ENCODE results near the gene BCL10. TPM values are rescaled to one million over a fixed set of nuclear protein-coding genes. Genes with fewer than 3 reads are reported as not detected.

BCL10 gene
- polyA plus RNA-seq, 1 donor from 2014 or later = 17.3 TPM

GRCh38 chr1:85240643-85241042 lies 35.8 kb downstream of the BCL10 start:
- H3K36me3 ChIP-seq (ENCODE audit: insufficient read depth, low read length) = no peaks in the 10 kb centered on the region
- H3K9me3 ChIP-seq (ENCODE audit: low read length) = no peaks in the 10 kb centered on the region
- TF ChIP-seq CTCF (IDR thresholded peaks at IDR 0.05; ENCODE audit: poor library complexity, severe bottlenecking) = no peak
- TF ChIP-seq EP300 (conservative IDR thresholded peaks at IDR 0.05; ENCODE audit: poor library complexity, severe bottlenecking) = no peak
- no peak for TF ChIP-seq EZH2 (IDR thresholded peaks at IDR 0.05; ENCODE audit: borderline replicate concordance, insufficient read depth, low read length, poor library complexity, severe bottlenecking)
- TF ChIP-seq TAF1 (IDR thresholded peaks at IDR 0.05; ENCODE audit: low read depth) = no peak
- no peak for TF ChIP-seq RAD21 (conservative IDR thresholded peaks at IDR 0.05)
- TF ChIP-seq MXI1 (conservative IDR thresholded peaks at IDR 0.05; ENCODE audit: poor library complexity, severe bottlenecking) = no peak
- no peak for TF ChIP-seq SMC3 (conservative IDR thresholded peaks at IDR 0.05; ENCODE audit: poor library complexity)
- no peak for TF ChIP-seq POLR2AphosphoS5 (IDR thresholded peaks at IDR 0.05)
- no peak for TF ChIP-seq REST (IDR thresholded peaks at IDR 0.05; ENCODE audit: borderline replicate concordance)
- H3K9ac ChIP-seq (ENCODE audit: low read length) = no peak overlapping the region
- no peak overlapping the region for H3K4me2 ChIP-seq (ENCODE audit: low read length)
- no peak overlapping the region for H2AFZ ChIP-seq (ENCODE audit: low read depth, low read length)
- H3K4me3 ChIP-seq (ENCODE audit: low read length) = no peak overlapping the region
- H3K79me2 ChIP-seq (replicated peaks; ENCODE audit: insufficient read depth, low read length) = no peaks in the 10 kb centered on the region
- H3K27ac ChIP-seq (ENCODE audit: low read length) = no peak overlapping the region
- H3K9me2 ChIP-seq (ENCODE audit: insufficient read depth, low read length) = no peaks in the 10 kb centered on the region
- H3K27me3 ChIP-seq (ENCODE audit: insufficient read depth, low read depth, low read length) = no peaks in the 10 kb centered on the region
- no peaks in the 10 kb centered on the region for H3F3A ChIP-seq (ENCODE audit: insufficient read depth, low read length, poor library complexity, severe bottlenecking)
- H4K20me1 ChIP-seq (ENCODE audit: insufficient read depth) = no peaks in the 10 kb centered on the region

- Histone ChIP-seq H3K4me2 (ENCODE audit: low read length) (no peak overlapping the region), H3K4me3 (ENCODE audit: low read length) (no peak overlapping the region), H3K27me3 (ENCODE audit: insufficient read depth, low read depth, low read length) (no peaks in the 10 kb centered on the region), H3K36me3 (ENCODE audit: insufficient read depth, low read length) (no peaks in the 10 kb centered on the region), H3K9me3 (ENCODE audit: low read length) (no peaks in the 10 kb centered on the region), H3F3A (ENCODE audit: insufficient read depth, low read length, poor library complexity, severe bottlenecking) (no peaks in the 10 kb centered on the region), H4K20me1 (ENCODE audit: insufficient read depth) (no peaks in the 10 kb centered on the region), H3K9me2 (ENCODE audit: insufficient read depth, low read length) (no peaks in the 10 kb centered on the region), H3K9ac (ENCODE audit: low read length) (no peak overlapping the region), H3K79me2 (replicated peaks; ENCODE audit: insufficient read depth, low read length) (no peaks in the 10 kb centered on the region), H2AFZ (ENCODE audit: low read depth, low read length) (no peak overlapping the region), H3K27ac (ENCODE audit: low read length) (no peak overlapping the region)
- TF ChIP-seq SMC3 (conservative IDR thresholded peaks at IDR 0.05; ENCODE audit: poor library complexity) = no peak
- TF ChIP-seq MXI1 (conservative IDR thresholded peaks at IDR 0.05; ENCODE audit: poor library complexity, severe bottlenecking) = no peak
- no peak for TF ChIP-seq RAD21 (conservative IDR thresholded peaks at IDR 0.05)
Measured at GRCh38 chr1:85240174-85240601, 36.2 kb downstream of the BCL10 start.

- no peaks in the 10 kb centered on the region for H3K9me2 ChIP-seq (ENCODE audit: insufficient read depth, low read length)
- H2AFZ ChIP-seq (ENCODE audit: low read depth, low read length) = no peak overlapping the region
- no peaks in the 10 kb centered on the region for H3K36me3 ChIP-seq (ENCODE audit: insufficient read depth, low read length)
- H3K9me3 ChIP-seq (ENCODE audit: low read length) = no peaks in the 10 kb centered on the region
- H3F3A ChIP-seq (ENCODE audit: insufficient read depth, low read length, poor library complexity, severe bottlenecking) = no peaks in the 10 kb centered on the region
- no peaks in the 10 kb centered on the region for H4K20me1 ChIP-seq (ENCODE audit: insufficient read depth)
- no peaks in the 10 kb centered on the region for H3K79me2 ChIP-seq (replicated peaks; ENCODE audit: insufficient read depth, low read length)
- H3K9ac ChIP-seq (ENCODE audit: low read length) = no peak overlapping the region
- H3K27me3 ChIP-seq (ENCODE audit: insufficient read depth, low read depth, low read length) = no peaks in the 10 kb centered on the region
- H3K4me3 ChIP-seq (ENCODE audit: low read length) = no peak overlapping the region
- no peak overlapping the region for H3K27ac ChIP-seq (ENCODE audit: low read length)
- no peak overlapping the region for H3K4me2 ChIP-seq (ENCODE audit: low read length)
- no peak for TF ChIP-seq CTCF (IDR thresholded peaks at IDR 0.05; ENCODE audit: poor library complexity, severe bottlenecking)
- no peak for TF ChIP-seq REST (IDR thresholded peaks at IDR 0.05; ENCODE audit: borderline replicate concordance)
- no peak for TF ChIP-seq SMC3 (conservative IDR thresholded peaks at IDR 0.05; ENCODE audit: poor library complexity)
- no peak for TF ChIP-seq POLR2AphosphoS5 (IDR thresholded peaks at IDR 0.05)
- TF ChIP-seq RAD21 (conservative IDR thresholded peaks at IDR 0.05) = no peak
- TF ChIP-seq EZH2 (IDR thresholded peaks at IDR 0.05; ENCODE audit: borderline replicate concordance, insufficient read depth, low read length, poor library complexity, severe bottlenecking) = no peak
Measured at GRCh38 chr1:85237613-85238012, 38.8 kb downstream of the BCL10 start.
